ENCODE measurements around the gene UGT1A10.
"Not testable (repeated sequence)": the region's sequence is repeated elsewhere in the genome, so short reads cannot be mapped to it uniquely, and the experiment has no call there.

UGT1A10 gene

DNA sequence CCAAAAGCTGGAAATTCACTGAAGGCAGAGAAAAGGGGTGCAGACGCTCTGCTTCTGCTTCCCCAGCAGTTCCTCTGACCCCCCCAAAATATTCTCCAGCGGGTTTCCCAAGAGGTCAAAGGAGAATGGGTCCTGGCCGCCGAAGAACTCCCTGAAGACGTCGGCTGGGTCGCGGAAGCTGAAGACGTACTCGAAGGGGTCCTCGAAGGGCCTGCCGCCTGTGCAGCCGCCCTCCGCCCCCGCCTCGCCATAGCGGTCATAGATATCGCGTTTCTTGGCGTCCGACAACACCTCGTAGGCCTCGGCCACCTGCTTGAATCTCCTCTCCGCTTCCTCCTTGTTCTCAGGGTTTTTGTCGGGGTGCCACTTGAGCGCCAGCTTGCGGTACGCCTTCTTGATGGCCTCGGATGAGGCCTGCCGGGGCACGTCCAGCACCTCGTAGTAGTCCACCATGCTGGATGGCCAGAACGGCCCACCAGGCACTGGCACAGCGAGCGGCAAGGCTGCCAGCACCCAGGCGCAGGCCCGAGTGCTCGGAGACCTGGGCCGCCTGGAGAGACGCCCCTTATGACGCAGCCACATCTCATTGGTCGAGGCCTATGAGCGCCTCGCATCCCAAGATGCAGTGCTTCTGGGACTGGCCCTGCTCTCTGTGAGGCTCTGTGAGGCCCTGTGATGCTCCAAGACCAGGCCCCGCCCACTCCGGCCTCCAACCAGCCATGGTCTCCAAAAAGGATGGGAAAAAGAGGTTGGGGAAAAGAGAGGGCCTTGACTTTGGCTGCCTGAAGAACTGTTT, 107.4 kb downstream of the UGT1A10 start:
- DNase-seq (ENCODE audit: low read depth), result no peak

DNA sequence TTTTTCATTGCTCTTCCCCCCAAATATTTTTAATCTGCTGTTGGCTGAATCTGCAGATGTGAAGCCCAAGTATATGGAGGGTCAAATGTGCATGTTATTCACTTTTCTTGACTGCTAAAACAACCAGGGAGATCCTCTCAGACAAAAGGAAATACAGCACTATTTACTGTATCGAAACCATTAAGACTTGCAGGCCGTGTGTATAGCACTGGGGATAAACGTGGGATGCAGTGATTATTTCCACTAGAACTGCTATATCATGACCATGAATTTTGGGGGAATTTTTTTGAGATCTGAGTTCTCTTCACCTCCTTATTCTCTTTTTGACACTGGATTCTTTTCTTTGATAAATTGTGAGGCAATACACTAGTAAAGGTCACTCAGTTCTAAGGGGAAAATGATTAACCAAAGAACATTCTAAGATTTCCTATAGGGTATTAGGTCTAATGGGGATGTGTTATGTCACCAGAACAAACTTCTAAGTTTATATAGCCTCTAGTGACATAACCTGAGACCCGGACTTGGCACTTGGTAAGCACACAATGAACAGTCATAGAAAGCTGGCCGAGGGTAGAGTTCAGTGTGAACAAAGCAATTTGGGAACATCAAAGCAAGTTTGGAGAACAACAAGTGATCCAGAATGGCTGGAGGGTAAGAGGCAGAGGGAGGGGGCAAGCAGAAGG, 109.0 kb downstream of the UGT1A10 start:
- DNase-seq (ENCODE audit: low read depth), result no peak

DNA sequence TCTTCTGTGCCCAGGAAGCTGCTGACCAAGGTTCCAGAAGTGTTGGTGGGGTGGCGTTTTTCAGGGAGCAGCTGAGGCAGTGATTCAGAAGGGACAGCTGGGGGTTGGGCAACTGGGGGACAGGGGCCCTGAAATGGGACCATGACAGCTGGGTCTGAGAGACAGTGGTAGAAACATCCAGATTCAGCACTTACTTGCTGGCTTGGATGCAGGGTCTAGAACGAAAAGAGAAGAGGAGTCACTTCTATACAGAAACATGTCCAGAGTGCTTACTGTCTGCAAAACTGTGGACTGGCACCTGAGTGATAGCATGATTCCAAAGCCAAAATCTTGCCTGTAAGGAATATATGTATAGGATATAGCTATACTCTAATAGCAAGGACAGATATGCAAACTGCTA, 109.6 kb downstream of the UGT1A10 start:
- not testable (repeated sequence) for DNase-seq (ENCODE audit: low read depth)

DNA sequence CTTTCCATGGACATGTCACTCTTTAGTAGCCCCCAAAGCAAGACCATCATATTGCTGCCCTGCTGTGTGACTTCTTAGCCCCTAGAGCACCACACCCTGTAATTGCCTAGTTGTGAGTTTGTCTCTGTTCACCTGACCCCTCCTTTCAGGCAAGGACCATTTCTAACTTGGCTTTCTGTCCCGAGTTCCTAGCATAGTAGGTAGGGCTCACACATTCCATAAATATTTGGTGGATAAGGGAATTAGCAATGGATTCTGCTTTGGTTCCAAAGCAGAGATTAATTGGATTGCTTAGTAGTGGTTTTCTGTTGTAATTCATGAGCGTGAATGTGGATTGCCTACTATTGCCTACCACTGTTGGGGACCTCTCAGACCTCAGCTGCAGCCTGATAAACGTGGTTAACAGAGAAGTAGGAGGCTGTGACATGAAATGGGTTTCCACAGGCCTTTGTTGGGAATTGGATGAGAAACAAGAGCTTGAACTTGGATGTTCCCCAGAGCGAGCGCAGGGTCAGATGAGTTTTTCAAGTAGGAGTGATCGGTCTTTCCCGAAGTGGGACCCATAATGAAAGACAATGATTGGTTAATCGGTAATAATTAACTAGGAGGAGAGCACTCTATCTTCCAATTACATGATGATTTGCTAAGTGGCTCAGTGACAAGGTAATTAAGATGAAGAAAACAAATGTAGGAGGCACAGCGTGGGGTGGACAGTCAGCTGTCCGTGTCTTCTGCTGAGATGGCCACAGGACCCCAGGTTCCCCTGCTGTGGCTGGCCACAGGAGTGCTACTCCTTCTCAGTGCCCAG, 110.4 kb downstream of the UGT1A10 start:
- DNase-seq (ENCODE audit: low read depth), result no peak

GRCh38 chr2:233747283-233747544, 111.0 kb downstream of the UGT1A10 start:
- no peak for DNase-seq (ENCODE audit: low read depth)

DNA sequence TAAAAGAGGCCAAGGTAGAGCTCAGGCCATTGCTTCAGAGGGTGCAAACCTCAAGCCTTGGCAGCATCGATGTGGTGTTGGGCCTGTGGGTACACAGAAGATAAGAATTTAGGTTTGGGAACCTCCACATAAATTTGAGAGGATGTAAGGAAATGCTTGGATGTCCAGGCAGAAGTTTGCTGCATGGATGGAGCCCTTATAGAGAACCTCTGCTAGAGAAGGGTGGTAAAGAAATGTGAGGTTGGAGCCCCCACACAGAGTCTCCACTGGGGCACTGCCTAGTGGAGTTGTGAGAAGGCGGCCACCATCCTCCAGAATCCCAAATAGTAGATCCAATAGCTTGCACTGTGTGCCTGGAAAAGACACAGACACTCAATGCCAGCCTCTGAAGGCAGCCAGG, 114.4 kb downstream of the UGT1A10 start:
- DNase-seq (ENCODE audit: low read depth), result not testable (repeated sequence)

GRCh38 chr2:233751212-233752009, 115.2 kb downstream of the UGT1A10 start:
- not testable (repeated sequence) for DNase-seq (ENCODE audit: low read depth)

- no peak for DNase-seq (ENCODE audit: low read depth)
Measured at GRCh38 chr2:233754872-233755611, 118.8 kb downstream of the UGT1A10 start.

DNA sequence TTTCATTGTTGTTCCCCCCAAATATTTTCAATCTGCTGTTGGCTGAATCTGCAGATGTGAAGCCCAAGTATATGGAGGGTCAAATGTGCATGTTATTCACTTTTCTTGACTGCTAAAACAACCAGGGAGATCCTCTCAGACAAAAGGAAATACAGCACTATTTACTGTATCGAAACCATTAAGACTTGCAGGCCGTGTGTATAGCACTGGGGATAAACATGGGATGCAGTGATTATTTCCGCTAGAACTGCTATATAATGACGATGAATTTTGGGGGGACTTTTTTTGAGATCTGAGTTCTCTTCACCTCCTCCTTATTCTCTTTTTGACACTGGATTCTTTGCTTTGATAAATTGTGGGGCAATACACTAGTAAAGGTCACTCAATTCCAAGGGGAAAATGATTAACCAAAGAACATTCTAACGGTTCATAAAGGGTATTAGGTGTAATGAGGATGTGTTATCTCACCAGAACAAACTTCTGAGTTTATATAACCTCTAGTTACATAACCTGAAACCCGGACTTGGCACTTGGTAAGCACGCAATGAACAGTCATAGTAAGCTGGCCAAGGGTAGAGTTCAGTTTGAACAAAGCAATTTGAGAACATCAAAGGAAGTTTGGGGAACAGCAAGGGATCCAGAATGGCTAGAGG, 120.3 kb downstream of the UGT1A10 start:
- DNase-seq (ENCODE audit: low read depth), result no peak

- no peak for DNase-seq (ENCODE audit: low read depth)
Measured at GRCh38 chr2:233758141-233758540, 121.9 kb downstream of the UGT1A10 start.

GRCh38 chr2:233758849-233759248, 122.6 kb downstream of the UGT1A10 start:
- no peak for DNase-seq (ENCODE audit: low read depth)

- DNase-seq (ENCODE audit: low read depth), result no peak
Measured at GRCh38 chr2:233760043-233760442, 123.8 kb downstream of the UGT1A10 start, which contains the start of gene UGT1A1. Gene UGT1A1 (plus strand): TSS chr2:233760270. CDS start chr2:233760288, 18 bp downstream.

GRCh38 chr2:233761040-233761769, 125.0 kb downstream of the UGT1A10 start:
- DNase-seq (ENCODE audit: low read depth), result no peak

DNA sequence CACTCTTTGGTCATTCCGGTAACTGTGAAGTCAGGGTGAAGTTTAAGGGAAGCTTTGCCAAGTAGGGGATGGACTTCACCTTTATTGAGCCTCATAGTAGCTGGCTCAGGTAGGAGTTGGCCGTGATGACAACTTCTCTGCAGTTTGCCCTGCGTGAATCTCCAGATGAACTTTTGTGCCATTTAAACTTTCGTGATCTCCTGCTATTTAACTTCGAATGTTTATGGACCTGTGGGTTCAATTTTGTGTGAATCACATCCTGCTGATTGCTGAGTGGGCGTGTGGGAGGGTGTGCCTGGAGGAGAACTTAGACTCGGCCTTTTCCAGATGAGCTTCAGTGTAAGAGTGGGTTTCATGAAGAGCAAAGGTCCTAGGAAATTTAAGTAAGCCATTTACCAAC, 128.0 kb downstream of the UGT1A10 start:
- no peak for DNase-seq (ENCODE audit: low read depth)

- no peak for DNase-seq (ENCODE audit: low read depth)
Measured at GRCh38 chr2:233764761-233765160, 128.5 kb downstream of the UGT1A10 start.

DNA sequence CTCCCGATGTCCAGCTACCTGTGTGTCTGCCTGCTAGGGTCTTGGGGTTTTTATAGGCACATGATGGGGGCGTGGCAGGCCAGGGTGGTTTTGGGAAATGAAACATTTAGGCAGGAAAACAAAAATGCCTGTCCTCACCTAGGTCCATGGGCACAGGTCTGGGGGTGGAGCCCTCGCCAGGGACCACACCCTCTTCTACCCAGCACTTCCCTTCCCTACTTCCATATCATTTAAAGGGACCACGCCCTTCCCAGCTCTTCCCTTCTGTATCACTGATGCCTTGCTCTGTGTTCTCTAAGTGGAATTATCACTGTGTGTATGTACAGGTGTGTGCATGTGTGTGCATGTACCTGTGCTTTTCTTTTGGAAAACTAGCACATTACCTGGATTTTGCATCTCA, 130.2 kb downstream of the UGT1A10 start:
- DNase-seq (ENCODE audit: low read depth), result no peak

DNA sequence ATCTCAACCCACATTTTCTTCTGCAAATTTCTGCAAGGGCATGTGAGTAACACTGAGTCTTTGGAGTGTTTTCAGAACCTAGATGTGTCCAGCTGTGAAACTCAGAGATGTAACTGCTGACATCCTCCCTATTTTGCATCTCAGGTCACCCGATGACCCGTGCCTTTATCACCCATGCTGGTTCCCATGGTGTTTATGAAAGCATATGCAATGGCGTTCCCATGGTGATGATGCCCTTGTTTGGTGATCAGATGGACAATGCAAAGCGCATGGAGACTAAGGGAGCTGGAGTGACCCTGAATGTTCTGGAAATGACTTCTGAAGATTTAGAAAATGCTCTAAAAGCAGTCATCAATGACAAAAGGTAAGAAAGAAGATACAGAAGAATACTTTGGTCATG, 131.8 kb downstream of the UGT1A10 start:
- DNase-seq (ENCODE audit: low read depth), result no peak

- DNase-seq (ENCODE audit: low read depth), result no peak
Measured at GRCh38 chr2:233769260-233769659, 133.0 kb downstream of the UGT1A10 start.

DNA sequence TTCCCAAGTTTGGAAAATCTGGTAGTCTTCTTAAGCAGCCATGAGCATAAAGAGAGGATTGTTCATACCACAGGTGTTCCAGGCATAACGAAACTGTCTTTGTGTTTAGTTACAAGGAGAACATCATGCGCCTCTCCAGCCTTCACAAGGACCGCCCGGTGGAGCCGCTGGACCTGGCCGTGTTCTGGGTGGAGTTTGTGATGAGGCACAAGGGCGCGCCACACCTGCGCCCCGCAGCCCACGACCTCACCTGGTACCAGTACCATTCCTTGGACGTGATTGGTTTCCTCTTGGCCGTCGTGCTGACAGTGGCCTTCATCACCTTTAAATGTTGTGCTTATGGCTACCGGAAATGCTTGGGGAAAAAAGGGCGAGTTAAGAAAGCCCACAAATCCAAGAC, 135.9 kb downstream of the UGT1A10 start:
- DNase-seq (ENCODE audit: low read depth), result no peak

DNA sequence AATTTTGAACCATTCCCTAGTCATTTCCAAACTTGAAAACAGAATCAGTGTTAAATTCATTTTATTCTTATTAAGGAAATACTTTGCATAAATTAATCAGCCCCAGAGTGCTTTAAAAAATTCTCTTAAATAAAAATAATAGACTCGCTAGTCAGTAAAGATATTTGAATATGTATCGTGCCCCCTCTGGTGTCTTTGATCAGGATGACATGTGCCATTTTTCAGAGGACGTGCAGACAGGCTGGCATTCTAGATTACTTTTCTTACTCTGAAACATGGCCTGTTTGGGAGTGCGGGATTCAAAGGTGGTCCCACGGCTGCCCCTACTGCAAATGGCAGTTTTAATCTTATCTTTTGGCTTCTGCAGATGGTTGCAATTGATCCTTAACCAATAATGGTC, 136.3 kb downstream of the UGT1A10 start:
- DNase-seq (ENCODE audit: low read depth), result no peak
